ENCODE results near the gene RPL10.

RPL10 gene

DNA sequence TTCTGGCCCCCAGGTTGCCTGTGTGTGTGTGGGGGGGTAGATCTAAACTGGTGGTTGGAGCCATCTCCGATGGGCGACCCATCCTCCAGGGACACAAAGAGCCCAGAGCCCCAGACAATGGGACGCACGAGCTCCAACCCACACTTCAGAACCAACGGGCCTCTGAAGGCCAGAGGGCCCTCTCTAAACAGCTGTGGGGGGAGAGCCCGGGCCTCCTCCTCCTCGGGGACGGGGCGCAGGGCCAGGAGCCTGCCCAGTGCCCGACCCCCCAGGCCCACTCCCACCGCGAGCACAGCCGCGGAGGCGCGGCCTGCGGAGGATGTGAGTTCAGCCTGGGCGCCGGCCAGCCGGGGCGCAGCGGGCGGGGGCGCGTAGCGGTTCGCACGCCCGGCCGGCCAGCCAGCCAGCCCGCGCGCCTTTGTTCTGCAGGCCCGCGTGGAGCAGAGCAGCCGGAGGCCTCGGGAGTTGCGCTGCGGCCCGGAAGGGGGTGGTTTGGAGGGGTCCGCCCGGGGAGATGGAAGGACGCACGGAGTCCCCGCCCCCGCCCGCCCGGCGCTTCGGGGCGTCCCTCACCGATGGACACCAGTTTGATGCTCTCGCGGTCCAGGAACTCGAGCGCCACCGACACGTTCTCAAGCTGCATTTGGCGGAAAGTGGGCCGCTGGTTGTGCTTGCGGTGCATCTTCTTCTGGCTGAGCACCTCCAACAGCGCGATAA, 27.7 kb upstream of the RPL10 start:
- peak; percentile 35 for DNase-seq
- peak overlapping the region; percentile 79 for H3K4me3 ChIP-seq (ENCODE audit: low read depth, low read length)

DNA sequence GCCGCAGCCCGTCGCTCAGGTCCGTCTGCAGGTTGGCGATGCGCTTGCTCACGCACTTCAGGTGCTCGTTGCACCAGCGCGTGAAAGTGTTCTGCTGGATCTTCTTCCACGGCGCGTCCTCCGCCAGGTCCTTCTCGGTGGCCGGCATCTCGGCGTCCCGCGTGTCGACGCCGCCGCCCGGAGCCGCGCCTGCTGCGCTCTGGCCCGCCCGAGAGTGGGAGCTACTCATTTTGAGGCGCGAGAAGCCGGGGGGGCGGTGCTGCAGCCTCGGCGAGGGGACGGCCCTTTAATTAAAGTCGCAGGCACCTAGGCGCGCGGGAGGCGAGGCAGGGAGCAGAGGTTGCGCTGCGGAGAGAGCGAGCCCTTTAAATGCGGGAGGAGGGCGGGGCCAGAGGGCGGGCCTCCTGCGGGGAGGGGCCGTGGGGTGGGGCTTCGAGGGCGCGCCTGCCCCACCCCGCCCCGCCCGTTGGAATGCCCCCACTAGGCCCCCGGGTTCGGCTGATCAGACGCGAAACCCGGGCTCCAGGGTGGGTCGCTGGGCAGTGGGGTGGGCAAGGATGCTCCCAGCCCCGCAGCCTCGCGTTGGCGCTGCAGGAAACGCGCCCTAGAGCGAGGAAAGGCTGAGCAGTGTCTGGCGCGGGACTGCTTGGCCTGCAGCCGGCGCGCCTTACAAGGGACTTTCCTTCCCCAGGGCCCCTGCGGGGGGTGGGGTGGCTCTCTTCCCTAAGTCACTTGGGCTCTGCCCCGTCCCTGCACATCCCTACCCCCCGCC, 27.0 kb upstream of the RPL10 start:
- Histone ChIP-seq H3K36me3 (peaks cover 27% of the 10 kb centered on the region), H3K4me3 (ENCODE audit: low read depth, low read length) (peak overlapping the region; percentile 79), H3K4me1 (no peaks in the 10 kb centered on the region; the same call in none of the 2 replicates), H3K27me3 (no peaks in the 10 kb centered on the region), H3K9me3 (no peaks in the 10 kb centered on the region)
- TF ChIP-seq, protein P1, sequence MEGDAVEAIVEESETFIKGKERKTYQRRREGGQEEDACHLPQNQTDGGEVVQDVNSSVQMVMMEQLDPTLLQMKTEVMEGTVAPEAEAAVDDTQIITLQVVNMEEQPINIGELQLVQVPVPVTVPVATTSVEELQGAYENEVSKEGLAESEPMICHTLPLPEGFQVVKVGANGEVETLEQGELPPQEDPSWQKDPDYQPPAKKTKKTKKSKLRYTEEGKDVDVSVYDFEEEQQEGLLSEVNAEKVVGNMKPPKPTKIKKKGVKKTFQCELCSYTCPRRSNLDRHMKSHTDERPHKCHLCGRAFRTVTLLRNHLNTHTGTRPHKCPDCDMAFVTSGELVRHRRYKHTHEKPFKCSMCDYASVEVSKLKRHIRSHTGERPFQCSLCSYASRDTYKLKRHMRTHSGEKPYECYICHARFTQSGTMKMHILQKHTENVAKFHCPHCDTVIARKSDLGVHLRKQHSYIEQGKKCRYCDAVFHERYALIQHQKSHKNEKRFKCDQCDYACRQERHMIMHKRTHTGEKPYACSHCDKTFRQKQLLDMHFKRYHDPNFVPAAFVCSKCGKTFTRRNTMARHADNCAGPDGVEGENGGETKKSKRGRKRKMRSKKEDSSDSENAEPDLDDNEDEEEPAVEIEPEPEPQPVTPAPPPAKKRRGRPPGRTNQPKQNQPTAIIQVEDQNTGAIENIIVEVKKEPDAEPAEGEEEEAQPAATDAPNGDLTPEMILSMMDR (IDR thresholded peaks at IDR 0.05; ENCODE audit: low read depth, low read length): no peak
- peak; percentile 90 for DNase-seq

More for the DNA sequence above, 27.7 kb upstream of the RPL10 start:
- H3K9me3 ChIP-seq: no peaks in the 10 kb centered on the region
- no peaks in the 10 kb centered on the region; the same call in none of the 2 replicates for H3K4me1 ChIP-seq
- peaks cover 32% of the 10 kb centered on the region for H3K36me3 ChIP-seq
- TF ChIP-seq, protein P1 (IDR thresholded peaks at IDR 0.05; ENCODE audit: low read depth, low read length): no peak
- H3K27me3 ChIP-seq: no peaks in the 10 kb centered on the region

DNA sequence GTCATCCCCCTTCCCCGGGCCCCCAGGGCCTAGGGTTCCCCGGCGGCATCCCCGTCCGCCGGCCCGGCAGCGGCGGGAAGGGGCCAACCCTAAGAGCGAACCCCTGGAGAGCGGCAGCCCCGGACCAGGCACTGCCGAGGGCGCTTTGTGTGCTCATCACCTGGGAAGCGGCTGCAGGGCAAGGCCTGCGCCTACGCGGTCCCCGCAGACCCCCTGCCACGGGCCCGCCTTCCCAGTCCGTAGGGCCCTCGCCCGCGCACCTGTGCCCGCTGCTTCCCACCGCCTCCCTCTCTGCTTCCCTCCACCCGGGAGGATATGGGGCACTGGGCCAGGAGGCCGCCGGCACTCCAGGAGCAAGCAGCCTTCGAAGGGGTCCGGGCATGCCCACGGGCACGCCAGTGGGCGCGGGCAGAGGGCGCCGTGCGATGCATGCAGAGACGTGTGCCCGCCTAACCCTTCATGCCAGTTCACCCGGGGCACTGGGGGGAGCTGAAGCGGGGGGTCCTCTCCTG, 26.3 kb upstream of the RPL10 start:
- H3K4me1 ChIP-seq: no peaks in the 10 kb centered on the region; the same call in none of the 2 replicates

GRCh38 chrX:154372612-154373022, 25.6 kb upstream of the RPL10 start:
- Histone ChIP-seq H3K9me3 (no peaks in the 10 kb centered on the region), H3K27me3 (no peaks in the 10 kb centered on the region), H3K4me3 (ENCODE audit: low read depth, low read length) (no peak overlapping the region), H3K4me1 (no peaks in the 10 kb centered on the region; the same call in none of the 2 replicates), H3K36me3 (peaks cover 12% of the 10 kb centered on the region)
- TF ChIP-seq, protein P1 (IDR thresholded peaks at IDR 0.05; ENCODE audit: low read depth, low read length): no peak
- no peak for DNase-seq

More for the DNA sequence above, 26.3 kb upstream of the RPL10 start:
- Histone ChIP-seq H3K36me3 (peaks cover 20% of the 10 kb centered on the region), H3K9me3 (no peaks in the 10 kb centered on the region), H3K27me3 (no peaks in the 10 kb centered on the region), H3K4me3 (ENCODE audit: low read depth, low read length) (no peak overlapping the region)
- DNase-seq: no peak
- TF ChIP-seq, protein P1 (IDR thresholded peaks at IDR 0.05; ENCODE audit: low read depth, low read length): no peak

- 0 out of 2 replicates have a peak, but pooled peaks cover 5% of the 10 kb centered on the region for H3K36me3 ChIP-seq
- no peaks in the 10 kb centered on the region for H3K27me3 ChIP-seq
- no peak for DNase-seq
- TF ChIP-seq, protein P1 (IDR thresholded peaks at IDR 0.05; ENCODE audit: low read depth, low read length): peak; percentile 21; the same call in 1 of the 2 replicates
- no peaks in the 10 kb centered on the region; the same call in none of the 2 replicates for H3K4me1 ChIP-seq
- H3K4me3 ChIP-seq (ENCODE audit: low read depth, low read length): peak overlapping the region; percentile 41
- no peaks in the 10 kb centered on the region for H3K9me3 ChIP-seq
Observed at GRCh38 chrX:154373340-154374306, 24.6 kb upstream of the RPL10 start.
